Activated CD4-positive, alpha-beta T cell treated with anti-CD3 and anti-CD28 coated beads, Interleukin-2, amount 50 U/mL, for 48 hours (primary cell): ENCODE measurements around the gene TMEM92.

ENCODE experiments used
- DNase-seq, 2 experiments: peaks; one replicate each; pipeline ENCODE4 v3.0.0-alpha.2; 2020

TMEM92 gene

GRCh38 chr17:50328363-50329325 lies 54.4 kb downstream of the TMEM92 start:
- DNase-seq = no peak

- no peak for DNase-seq
Measured at GRCh38 chr17:50329716-50330115, 55.5 kb downstream of the TMEM92 start.

- no peak for DNase-seq
Measured at GRCh38 chr17:50330151-50330775, 56.0 kb downstream of the TMEM92 start.
